WTC11 (cell line): ENCODE measurements around the gene RUNX1. TPM values are rescaled to one million over a fixed set of nuclear protein-coding genes. Genes with fewer than 3 reads are reported as not detected.

ENCODE experiments used
- ATAC-seq: fragments of 200-7000 bp; cut with Tn5 transposase; 2 replicates; pipeline ENCODE4 v1.10.0; 2021; ENCODE audit warnings: mild to moderate bottlenecking, moderate library complexity
- CTCF ChIA-PET: fragments of 300-600 bp; sonication (Branson Sonifier 250); formaldehyde crosslinking; loops from one replicate; lab custom pipeline; 2021; ENCODE audit warnings: antibody characterized with exemption; lab: Charles Lee
- POLR2A ChIA-PET: fragments of 350-600 bp; sonication (Branson Sonifier 250); formaldehyde crosslinking; loops from one replicate; lab custom pipeline; 2021; ENCODE audit warnings: antibody characterized with exemption; lab: Charles Lee
- DNase-seq: peaks from one replicate; pipeline ENCODE4 v3.0.0; 2021; ENCODE audit warnings: low spot score
- H3K27ac Mint-ChIP-seq: 2 replicates; pipeline ENCODE4 v1.8.0; 2021; ENCODE audit warnings: mixed read lengths
- H3K27me3 Mint-ChIP-seq: 2 replicates; pipeline ENCODE4 v1.8.0; 2021; ENCODE audit warnings: low read depth, mild to moderate bottlenecking, moderate library complexity, mixed read lengths
- H3K36me3 Mint-ChIP-seq: 2 replicates; pipeline ENCODE4 v1.8.0; 2021; ENCODE audit warnings: mixed read lengths
- H3K4me1 Mint-ChIP-seq: 2 replicates; pipeline ENCODE4 v1.8.0; 2022; ENCODE audit warnings: mixed read lengths
- H3K4me3 Mint-ChIP-seq: 2 replicates; pipeline ENCODE4 v1.8.0; 2021; ENCODE audit warnings: mild to moderate bottlenecking, moderate library complexity, mixed read lengths
- H3K9me3 Mint-ChIP-seq: 2 replicates; pipeline ENCODE4 v1.8.0; 2021; ENCODE audit warnings: mixed read lengths
- AR ChIP-seq: fragments of 250-450 bp; sonication (Bioruptor Pico); IDR thresholded peaks from 2 replicates; pipeline ENCODE4 v1.9.0; 2021; ENCODE audit warnings: mild to moderate bottlenecking
- ATF1 ChIP-seq: sonication (generic); formaldehyde crosslinking; IDR thresholded peaks from 2 replicates; pipeline ENCODE4 v1.8.1; 2023; ENCODE audit warnings: mild to moderate bottlenecking, moderate library complexity, missing genetic modification reagents
- ATF2 ChIP-seq: sonication (generic); formaldehyde crosslinking; IDR thresholded peaks from 2 replicates; pipeline ENCODE4 v1.8.1; 2022; ENCODE audit warnings: low read depth, missing genetic modification reagents, borderline replicate concordance
- E2F5 ChIP-seq: sonication (generic); formaldehyde crosslinking; IDR thresholded peaks from 2 replicates; pipeline ENCODE4 v1.8.1; 2022; ENCODE audit warnings: mild to moderate bottlenecking, moderate library complexity, missing genetic modification reagents
- FOXJ3 ChIP-seq: sonication (generic); formaldehyde crosslinking; IDR thresholded peaks from 2 replicates; pipeline ENCODE4 v1.9.0; 2021; ENCODE audit warnings: missing genetic modification reagents, mild to moderate bottlenecking, borderline replicate concordance
- GABPB1 ChIP-seq: sonication (generic); formaldehyde crosslinking; IDR thresholded peaks from 2 replicates; pipeline ENCODE4 v1.8.1; 2023; ENCODE audit warnings: mild to moderate bottlenecking, missing genetic modification reagents
- IRF2 ChIP-seq: sonication (generic); formaldehyde crosslinking; IDR thresholded peaks from 2 replicates; pipeline ENCODE4 v1.8.0; 2022; ENCODE audit warnings: low read depth, missing genetic modification reagents, borderline replicate concordance
- MAX ChIP-seq: sonication (generic); formaldehyde crosslinking; IDR thresholded peaks from 2 replicates; pipeline ENCODE4 v1.8.0; 2022; ENCODE audit warnings: mild to moderate bottlenecking, missing genetic modification reagents
- MXD4 ChIP-seq: fragments of 250-450 bp; sonication (Bioruptor Pico); IDR thresholded peaks from 2 replicates; pipeline ENCODE4 v1.8.0; 2021; ENCODE audit warnings: mild to moderate bottlenecking, moderate library complexity, borderline replicate concordance
- NFYB ChIP-seq: sonication (generic); formaldehyde crosslinking; conservative IDR thresholded peaks from 2 replicates; pipeline ENCODE4 v1.8.0; 2022; ENCODE audit warnings: low read depth, missing genetic modification reagents
- SP1 ChIP-seq: sonication (generic); formaldehyde crosslinking; conservative IDR thresholded peaks from 2 replicates; pipeline ENCODE4 v1.8.1; 2022; ENCODE audit warnings: missing genetic modification reagents
- TEAD4 ChIP-seq: sonication (generic); formaldehyde crosslinking; IDR thresholded peaks from 2 replicates; pipeline ENCODE4 v1.8.0; 2022; ENCODE audit warnings: mild to moderate bottlenecking, missing genetic modification reagents
- USF1 ChIP-seq: sonication (generic); formaldehyde crosslinking; IDR thresholded peaks from 2 replicates; pipeline ENCODE4 v1.8.0; 2022; ENCODE audit warnings: mild to moderate bottlenecking, missing genetic modification reagents
- ZBTB21 ChIP-seq: sonication (generic); formaldehyde crosslinking; IDR thresholded peaks from 2 replicates; pipeline ENCODE4 v1.8.1; 2023; ENCODE audit warnings: mild to moderate bottlenecking, missing genetic modification reagents, borderline replicate concordance
- ZMAT4 ChIP-seq: fragments of 250-450 bp; sonication (Bioruptor Pico); IDR thresholded peaks from 2 replicates; pipeline ENCODE4 v1.9.0; 2021; ENCODE audit warnings: mild to moderate bottlenecking
- ZNF317 ChIP-seq: sonication (generic); formaldehyde crosslinking; IDR thresholded peaks from 2 replicates; pipeline ENCODE4 v1.8.1; 2023; ENCODE audit warnings: low read depth, mild to moderate bottlenecking, moderate library complexity, missing genetic modification reagents, borderline replicate concordance
- ZNF423 ChIP-seq: fragments of 250-450 bp; sonication (Bioruptor Pico); IDR thresholded peaks from 2 replicates; pipeline ENCODE4 v2.1.2; 2022; ENCODE audit warnings: mild to moderate bottlenecking, moderate library complexity
- ZNF532 ChIP-seq: fragments of 250-450 bp; sonication (Bioruptor Pico); IDR thresholded peaks from 2 replicates; pipeline ENCODE4 v1.9.0; 2021; ENCODE audit warnings: mild to moderate bottlenecking, borderline replicate concordance
- total RNA-seq: library from RNA; stranded (reverse); gene quantifications from 3 replicates; pipeline ENCODE4 v1.2.3, GENCODE V29; 2021

The RUNX1 gene
- total RNA-seq, 1 experiment from 2014 or later = 2.2 TPM

GRCh38 chr21:35051287-35051818 is 2.3 kb upstream of the RUNX1 start:
- peaks cover 33% of the 10 kb centered on the region for H3K4me1 Mint-ChIP-seq

GRCh38 chr21:35050348-35051286 is 1.5 kb upstream of the RUNX1 start:
- ChIA-PET POLR2A (no interaction called here), CTCF (interaction anchor here (1.2 to 2.1 kb wide), 11 partner anchors 16 to 789 kb away, joined by 3 to 16 read pairs (median 4); no protein-coding TSS in a partner anchor)
- H3K36me3 Mint-ChIP-seq = no peaks in the 10 kb centered on the region
- DNase-seq (no peak), ATAC-seq (no peak)
- H3K9me3 Mint-ChIP-seq = no peaks in the 10 kb centered on the region
- H3K27me3 Mint-ChIP-seq = no peaks in the 10 kb centered on the region; the same call in 1 of the 2 replicates
- no peak overlapping the region for H3K4me3 Mint-ChIP-seq
- peaks cover 33% of the 10 kb centered on the region for H3K4me1 Mint-ChIP-seq
- TF ChIP-seq ZNF317 (CRISPR knock-in tag) = no peak
- no peak for TF ChIP-seq TEAD4 (CRISPR knock-in tag)
- no peak overlapping the region for H3K27ac Mint-ChIP-seq

More at GRCh38 chr21:35051287-35051818, 2.3 kb upstream of the RUNX1 start:
- POLR2A ChIA-PET = no interaction called here
- ATAC-seq (peak; percentile 96), DNase-seq (peak; percentile 79)
- no peak overlapping the region for H3K27ac Mint-ChIP-seq
- no peaks in the 10 kb centered on the region for H3K36me3 Mint-ChIP-seq
- no peaks in the 10 kb centered on the region; the same call in 1 of the 2 replicates for H3K27me3 Mint-ChIP-seq
- no peaks in the 10 kb centered on the region for H3K9me3 Mint-ChIP-seq
- H3K4me3 Mint-ChIP-seq = no peak overlapping the region
- CTCF ChIA-PET = interaction anchor here (0.6 to 2.1 kb wide), 14 partner anchors 17 to 789 kb away, joined by 3 to 16 read pairs (median 3); no protein-coding TSS in a partner anchor
- TF ChIP-seq ZNF423 (CRISPR knock-in tag) = no peak
- peak; percentile 42; the same call in 1 of the 2 replicates for TF ChIP-seq GABPB1 (CRISPR knock-in tag)
- peak; percentile 32; the same call in 1 of the 2 replicates for TF ChIP-seq SP1 (CRISPR knock-in tag)
- no peak for TF ChIP-seq ZMAT4 (CRISPR knock-in tag)
- peak; percentile 56; the same call in 1 of the 2 replicates for TF ChIP-seq MAX
- no peak for TF ChIP-seq ATF1 (CRISPR knock-in tag)
- TF ChIP-seq AR (CRISPR knock-in tag) = no peak

- Mint-ChIP-seq H3K9me3 (no peaks in the 10 kb centered on the region), H3K27me3 (peaks cover 4% of the 10 kb centered on the region), H3K27ac (no peak overlapping the region), H3K4me3 (no peak overlapping the region), H3K4me1 (peaks cover 41% of the 10 kb centered on the region), H3K36me3 (no peaks in the 10 kb centered on the region)
- ATAC-seq (no peak), DNase-seq (no peak)
- ChIA-PET CTCF (interaction anchor here (1.1 to 1.2 kb wide), 2 partner anchors 303 to 792 kb away, joined by 5 read pairs; no protein-coding TSS in a partner anchor), POLR2A (interaction anchor here (0.6 kb wide), 1 partner anchor 676 kb away, joined by 8 read pairs; no protein-coding TSS in a partner anchor)
- TF ChIP-seq FOXJ3 (no peak), MXD4 (CRISPR knock-in tag) (no peak), NFYB (no peak), USF1 (no peak), GABPB1 (CRISPR knock-in tag) (no peak), E2F5 (CRISPR knock-in tag) (no peak), ATF2 (CRISPR knock-in tag) (no peak), ZNF532 (CRISPR knock-in tag) (no peak), IRF2 (no peak), ZBTB21 (CRISPR knock-in tag) (no peak)
Observed at GRCh38 chr21:35048183-35048601, 910 bp downstream of the RUNX1 start.
